Neural cell (in vitro differentiated cells): ENCODE data around the gene GMDS. TPM values are rescaled to one million over a fixed set of nuclear protein-coding genes. Genes with fewer than 3 reads are reported as not detected.

Experiments
- H2AFZ ChIP-seq: fragments of 200-600, 300-800 bp; sonication (generic), shearing (Covaris generic); 2 replicates; pipeline ENCODE4 v1.6.0; 2014; ENCODE audit warnings: low read depth, mild to moderate bottlenecking, antibody characterized with exemption, low read length, moderate library complexity
- H3F3A ChIP-seq: fragments of 200-600 bp; shearing (Covaris generic); 2 replicates; pipeline ENCODE4 v1.6.1; 2016; ENCODE audit warnings: mild to moderate bottlenecking, moderate library complexity, mixed read lengths, antibody characterized with exemption, low read length; ENCODE audit not compliant: insufficient read depth, poor library complexity, severe bottlenecking
- H3K27ac ChIP-seq: fragments of 200-600, 300-800 bp; sonication (generic), shearing (Covaris generic); 2 replicates; pipeline ENCODE4 v1.5.1; 2014; ENCODE audit warnings: mild to moderate bottlenecking, low read length, moderate library complexity
- H3K27me3 ChIP-seq: fragments of 300-800, 200-600 bp; sonication (generic), shearing (Covaris generic); 2 replicates; pipeline ENCODE4 v1.6.0; 2014; ENCODE audit warnings: mild to moderate bottlenecking, low read depth, low read length, moderate library complexity; ENCODE audit not compliant: insufficient read depth
- H3K36me3 ChIP-seq: fragments of 300-800, 200-600 bp; sonication (generic), shearing (Covaris generic); 2 replicates; pipeline ENCODE4 v1.5.1; 2014; ENCODE audit warnings: mild to moderate bottlenecking, antibody characterized with exemption, low read length, moderate library complexity; ENCODE audit not compliant: insufficient read depth
- H3K4me2 ChIP-seq: fragments of 300-800, 200-600 bp; sonication (generic), shearing (Covaris generic); 2 replicates; pipeline ENCODE4 v1.6.0; 2014; ENCODE audit warnings: mild to moderate bottlenecking, low read length
- H3K4me3 ChIP-seq: fragments of 300-800, 200-600 bp; sonication (generic), shearing (Covaris generic); 2 replicates; pipeline ENCODE4 v1.5.1; 2014; ENCODE audit warnings: mild to moderate bottlenecking, low read length, moderate library complexity
- H3K79me2 ChIP-seq: fragments of 200-600 bp; shearing (Covaris generic); replicated peaks from 2 replicates; pipeline ENCODE4 v1.6.0; 2014; ENCODE audit warnings: mild to moderate bottlenecking, low read length, moderate library complexity; ENCODE audit not compliant: insufficient read depth
- H3K9ac ChIP-seq: fragments of 300-800, 200-600 bp; sonication (generic), shearing (Covaris generic); 2 replicates; pipeline ENCODE4 v1.6.1; 2016; ENCODE audit warnings: mild to moderate bottlenecking, low read length, mixed read lengths
- H3K9me2 ChIP-seq: fragments of 200-600 bp; shearing (Covaris generic); 2 replicates; pipeline ENCODE4 v1.6.1; 2016; ENCODE audit warnings: mild to moderate bottlenecking, low read length, mixed read lengths; ENCODE audit not compliant: insufficient read depth
- H3K9me3 ChIP-seq: fragments of 200-600, 300-800 bp; sonication (generic), shearing (Covaris generic); 2 replicates; pipeline ENCODE4 v1.6.1; 2016; ENCODE audit warnings: mild to moderate bottlenecking, mixed run types, low read length, moderate library complexity, mixed read lengths
- H4K20me1 ChIP-seq: fragments of 200-600 bp; shearing (Covaris generic); 2 replicates; pipeline ENCODE4 v1.6.1; 2016; ENCODE audit warnings: mild to moderate bottlenecking, mixed run types; ENCODE audit not compliant: insufficient read depth
- CTCF ChIP-seq: fragments of 450-650 bp; IDR thresholded peaks from 2 replicates; pipeline ENCODE4 v1.5.1; 2014; ENCODE audit warnings: antibody characterized with exemption, mild to moderate bottlenecking, moderate library complexity; ENCODE audit not compliant: poor library complexity, severe bottlenecking
- EP300 ChIP-seq: fragments of 450-650 bp; conservative IDR thresholded peaks from 2 replicates; pipeline ENCODE4 v1.6.1; 2014; ENCODE audit warnings: antibody characterized with exemption, mild to moderate bottlenecking, moderate library complexity; ENCODE audit not compliant: poor library complexity, severe bottlenecking
- EZH2 ChIP-seq: fragments of 200-600, 300-800 bp; shearing (Covaris generic), sonication (generic); IDR thresholded peaks from 2 replicates; pipeline ENCODE4 v1.6.1; 2014; ENCODE audit warnings: antibody characterized with exemption, low read length, borderline replicate concordance, mild to moderate bottlenecking; ENCODE audit not compliant: insufficient read depth, poor library complexity, severe bottlenecking
- MXI1 ChIP-seq: fragments of 450-650 bp; conservative IDR thresholded peaks from 2 replicates; pipeline ENCODE4 v1.6.1; 2014; ENCODE audit warnings: antibody characterized with exemption, mild to moderate bottlenecking; ENCODE audit not compliant: poor library complexity, severe bottlenecking
- POLR2AphosphoS5 ChIP-seq: IDR thresholded peaks from 2 replicates; pipeline ENCODE4 v1.6.1; 2012
- RAD21 ChIP-seq: fragments of 450-650 bp; conservative IDR thresholded peaks from 2 replicates; pipeline ENCODE4 v1.6.1; 2014; ENCODE audit warnings: antibody characterized with exemption, mild to moderate bottlenecking, moderate library complexity
- REST ChIP-seq: IDR thresholded peaks from 2 replicates; pipeline ENCODE4 v1.6.1; 2012; ENCODE audit warnings: borderline replicate concordance
- SMC3 ChIP-seq: fragments of 450-650 bp; conservative IDR thresholded peaks from 2 replicates; pipeline ENCODE4 v1.6.1; 2014; ENCODE audit warnings: antibody characterized with exemption, mild to moderate bottlenecking, moderate library complexity; ENCODE audit not compliant: poor library complexity
- TAF1 ChIP-seq: IDR thresholded peaks from 2 replicates; pipeline ENCODE4 v1.6.1; 2012; ENCODE audit warnings: low read depth
- polyA plus RNA-seq: library from polyadenylated mRNA; depleted of rRNA; stranded (reverse); fragments of >200 nt; gene quantifications from 2 replicates; pipeline ENCODE4 v1.2.3, GENCODE V29; 2014

GMDS gene
- polyA plus RNA-seq, 1 donor from 2014 or later = 11.4 TPM

GRCh38 chr6:1724616-1725015 lies 520.8 kb downstream of the GMDS start:
- Histone ChIP-seq H3K36me3 (no peaks in the 10 kb centered on the region), H3K27ac (no peak overlapping the region), H3K9me2 (no peaks in the 10 kb centered on the region), H2AFZ (no peak overlapping the region), H3K27me3 (no peaks in the 10 kb centered on the region), H3K79me2 (no peaks in the 10 kb centered on the region), H3K9me3 (no peaks in the 10 kb centered on the region), H3F3A (no peaks in the 10 kb centered on the region), H3K9ac (no peak overlapping the region), H3K4me2 (no peak overlapping the region), H3K4me3 (no peak overlapping the region), H4K20me1 (no peaks in the 10 kb centered on the region)
- TF ChIP-seq EZH2 (no peak), TAF1 (no peak), EP300 (no peak), REST (no peak)

- Histone ChIP-seq H3K27ac (no peak overlapping the region), H3F3A (no peaks in the 10 kb centered on the region), H3K4me3 (no peak overlapping the region), H3K9me3 (no peaks in the 10 kb centered on the region), H3K9ac (no peak overlapping the region), H3K36me3 (no peaks in the 10 kb centered on the region), H3K79me2 (no peaks in the 10 kb centered on the region), H2AFZ (no peak overlapping the region), H3K4me2 (no peak overlapping the region), H3K9me2 (no peaks in the 10 kb centered on the region), H4K20me1 (no peaks in the 10 kb centered on the region), H3K27me3 (no peaks in the 10 kb centered on the region)
- TF ChIP-seq EP300 = no peak
- no peak for TF ChIP-seq TAF1
- TF ChIP-seq POLR2AphosphoS5 = no peak
- TF ChIP-seq SMC3 = no peak
- no peak for TF ChIP-seq RAD21
- TF ChIP-seq CTCF = no peak
- TF ChIP-seq MXI1 = no peak
- TF ChIP-seq REST = no peak
- TF ChIP-seq EZH2 = no peak
Measured at GRCh38 chr6:1724124-1724523, 521.3 kb downstream of the GMDS start.
